Right lobe of liver (tissue), 6 donors: ENCODE data around the gene RCL1. TPM values are rescaled to one million over a fixed set of nuclear protein-coding genes. Genes with fewer than 3 reads are reported as not detected.

ENCODE experiments used
- ATAC-seq, 4 donors: fragments of 200-7000 bp; cut with Tn5 transposase; one replicate each; pipeline ENCODE4 v1.9.1; 2020; ENCODE audit warnings: mild to moderate bottlenecking in 4 of 4, moderate library complexity in 4 of 4
- DNase-seq, 3 donors: peaks; one replicate each; pipeline ENCODE4 v3.0.0-alpha.2; 2020
- H3K27ac ChIP-seq, 3 donors: fragments of 200-600 bp; one replicate each; pipeline ENCODE4 v1.8.0; 2022
- H3K27me3 ChIP-seq, 2 donors: fragments of 200-600 bp; one replicate each; pipeline ENCODE4 v1.8.0; 2022
- H3K36me3 ChIP-seq, 4 donors: fragments of 200-600 bp; sonication (generic) in 1 of 4; one replicate each; pipeline versions ENCODE4 v1.5.1 to v1.8.0; 2017 to 2022; ENCODE audit warnings: control low read depth in 1 of 4
- H3K4me1 ChIP-seq, 4 donors: fragments of 200-600 bp; sonication (generic) in 1 of 4; one replicate each; pipeline versions ENCODE4 v1.5.1 to v1.8.0; 2017 to 2022; ENCODE audit warnings: control low read depth in 1 of 4
- H3K4me3 ChIP-seq, 3 donors: fragments of 200-600 bp; one replicate each; pipeline ENCODE4 v1.8.0; 2022
- H3K9me3 ChIP-seq, 4 donors: fragments of 200-600 bp; sonication (generic) in 1 of 4; one replicate each; pipeline versions ENCODE4 v1.5.1 to v1.8.0; 2017 to 2022; ENCODE audit warnings: control low read depth in 1 of 4
- POLR2A ChIP-seq: fragments of 450-650 bp; IDR thresholded peaks from one replicate; pipeline ENCODE4 v1.6.1; 2017; ENCODE audit warnings: antibody characterized with exemption, mild to moderate bottlenecking
- WGBS: methylation state at CpG from one replicate; pipeline ENCODE4 v1.1.6; 2018; ENCODE audit warnings: low coverage, low lambda C conversion rate; ENCODE audit not compliant: insufficient coverage; ENCODE audit errors: missing lambda C conversion rate; 5-methylcytosine and 5-hydroxymethylcytosine counted together
- intact Hi-C, 2 donors: fragments of 100-400 bp; cut with DNase I; formaldehyde crosslinking; loops; one replicate each; pipeline versions ENCODE4 v1.11.2 to v1.14.1; 2022
- total RNA-seq, 6 experiments: library from RNA; depleted of rRNA in 2 of 6; stranded (reverse); fragments of >200 nt in 2 of 6; fragmentation: NEBNext Ultra II Directional in 3 of 6; extraction: Animal tissue kit (Norgen Biotek cat#: 25700) in 3 of 6; gene quantifications; one replicate each; pipeline versions ENCODE4 v1.1.0 to v1.2.4, GENCODE V29; 2016 to 2023
- TF ChIP-seq, protein P1 (sequence below), 4 donors: fragments of 200-600 bp in 3 of 4; fragments of 450-650 bp in 1 of 4; IDR thresholded peaks; one replicate each; pipeline versions ENCODE4 v1.5.1 to v1.8.0; 2016 to 2022; ENCODE audit warnings: antibody characterized with exemption in 4 of 4, mild to moderate bottlenecking in 2 of 4
- donor health status: DM: no; HTN: yes; CAD: no.
- donor health status: DM: no; HTN: no; CAD: no.
- donor health status: DM: no; HTN: no; CAD: no.
- donor health status: DM: no; HTN: yes; CAD: no.
- donor health status: DM: no; HTN: yes; CAD: no.

The RCL1 gene
- total RNA-seq, 6 experiments from 2014 or later, result 20.2 to 108 (median 63.4) TPM

DNA sequence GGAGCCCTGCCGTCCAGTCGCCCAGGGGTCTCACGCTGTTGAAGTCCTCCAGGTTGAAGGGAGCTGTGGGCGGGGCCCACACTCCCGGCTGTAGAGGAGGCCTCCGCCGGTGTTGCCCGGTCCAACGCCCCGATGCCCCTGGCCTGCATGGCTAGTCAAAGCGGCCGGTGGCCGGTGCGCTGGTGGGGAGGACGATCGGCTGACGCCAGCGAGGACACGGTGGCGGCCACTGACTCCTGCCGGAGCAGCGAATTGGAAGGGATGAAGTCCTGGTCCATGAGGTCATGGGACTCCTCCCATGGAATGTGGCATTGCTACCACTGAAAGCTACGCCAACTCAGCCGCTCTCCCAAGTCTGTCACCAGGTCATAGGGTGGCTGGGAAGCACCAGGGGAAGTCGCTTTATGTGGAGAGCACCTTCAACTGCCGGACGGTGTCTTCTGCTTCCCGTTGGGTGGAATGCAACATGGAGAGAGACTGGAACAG lies 11.8 kb downstream of the RCL1 start:
- Histone ChIP-seq H3K4me1 (peaks cover 0 to 20% (median 8%) of the 10 kb centered on the region in 4 donors), H3K36me3 (no peaks in the 10 kb centered on the region), H3K27ac (peak overlapping the region in 2 of 3 donors; percentile 70 to 89), H3K4me3 (no peak overlapping the region), H3K9me3 (no peaks in the 10 kb centered on the region), H3K27me3 (no peaks in the 10 kb centered on the region)
- intact Hi-C loops, result no loop called here
- TF ChIP-seq, protein P1, sequence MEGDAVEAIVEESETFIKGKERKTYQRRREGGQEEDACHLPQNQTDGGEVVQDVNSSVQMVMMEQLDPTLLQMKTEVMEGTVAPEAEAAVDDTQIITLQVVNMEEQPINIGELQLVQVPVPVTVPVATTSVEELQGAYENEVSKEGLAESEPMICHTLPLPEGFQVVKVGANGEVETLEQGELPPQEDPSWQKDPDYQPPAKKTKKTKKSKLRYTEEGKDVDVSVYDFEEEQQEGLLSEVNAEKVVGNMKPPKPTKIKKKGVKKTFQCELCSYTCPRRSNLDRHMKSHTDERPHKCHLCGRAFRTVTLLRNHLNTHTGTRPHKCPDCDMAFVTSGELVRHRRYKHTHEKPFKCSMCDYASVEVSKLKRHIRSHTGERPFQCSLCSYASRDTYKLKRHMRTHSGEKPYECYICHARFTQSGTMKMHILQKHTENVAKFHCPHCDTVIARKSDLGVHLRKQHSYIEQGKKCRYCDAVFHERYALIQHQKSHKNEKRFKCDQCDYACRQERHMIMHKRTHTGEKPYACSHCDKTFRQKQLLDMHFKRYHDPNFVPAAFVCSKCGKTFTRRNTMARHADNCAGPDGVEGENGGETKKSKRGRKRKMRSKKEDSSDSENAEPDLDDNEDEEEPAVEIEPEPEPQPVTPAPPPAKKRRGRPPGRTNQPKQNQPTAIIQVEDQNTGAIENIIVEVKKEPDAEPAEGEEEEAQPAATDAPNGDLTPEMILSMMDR (IDR thresholded peaks at IDR 0.05), result no peak
- peak in 1 of 4 donors; percentile 12 for ATAC-seq
- no peak for DNase-seq
- WGBS, result 91% methylated on average over 12 of the region's 28 CpGs

DNA sequence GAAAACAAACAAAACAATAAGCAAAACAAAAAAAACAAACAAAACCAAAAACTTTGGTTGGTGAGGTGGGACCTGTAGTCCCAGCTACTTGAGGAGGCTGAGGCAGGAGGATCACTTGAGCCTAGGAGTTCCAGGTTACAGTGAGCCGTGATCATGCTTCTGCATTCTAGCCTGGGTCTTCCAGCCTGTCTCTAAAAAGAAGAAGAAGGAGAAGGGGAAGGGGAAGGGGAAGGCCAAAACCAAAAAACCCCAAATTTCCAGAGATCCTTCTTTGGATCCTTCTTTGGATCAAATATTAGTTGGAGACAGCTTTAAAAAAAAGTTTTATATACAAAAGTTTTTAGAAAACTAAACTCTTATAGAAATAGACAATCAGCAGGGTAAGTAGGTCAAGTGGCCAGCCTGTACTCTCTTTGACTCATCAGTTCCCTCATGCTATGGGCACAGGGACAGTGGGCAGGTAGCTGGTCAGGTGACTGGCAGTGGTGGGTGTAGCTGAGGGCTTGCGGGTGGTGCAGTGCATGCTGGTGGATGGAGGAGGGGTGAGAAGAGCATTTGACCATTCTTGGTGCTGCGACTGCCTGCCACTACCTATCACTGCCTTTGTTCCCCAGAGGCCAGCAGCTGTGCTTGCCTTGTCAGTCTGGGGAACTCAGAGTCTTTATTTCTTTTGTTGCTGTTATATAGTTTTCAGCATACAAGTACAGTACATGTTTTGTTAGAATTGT lies 12.6 kb downstream of the RCL1 start:
- 45% methylated on average over 1 of the region's 3 CpGs for whole genome bisulfite sequencing
- intact Hi-C loops, result no loop called here
- TF ChIP-seq POLR2A, result no peak
- TF ChIP-seq, protein P1 (IDR thresholded peaks at IDR 0.05), result no peak
- H3K4me3 ChIP-seq, result no peak overlapping the region
- H3K27me3 ChIP-seq, result no peaks in the 10 kb centered on the region
- H3K27ac ChIP-seq, result no peak overlapping the region
- peak in 2 of 4 donors; percentile 44 to 56 for ATAC-seq
- DNase-seq, result no peak
- no peaks in the 10 kb centered on the region for H3K36me3 ChIP-seq
- peaks cover 0 to 20% (median 8%) of the 10 kb centered on the region in 4 donors for H3K4me1 ChIP-seq
- H3K9me3 ChIP-seq, result no peaks in the 10 kb centered on the region

DNA sequence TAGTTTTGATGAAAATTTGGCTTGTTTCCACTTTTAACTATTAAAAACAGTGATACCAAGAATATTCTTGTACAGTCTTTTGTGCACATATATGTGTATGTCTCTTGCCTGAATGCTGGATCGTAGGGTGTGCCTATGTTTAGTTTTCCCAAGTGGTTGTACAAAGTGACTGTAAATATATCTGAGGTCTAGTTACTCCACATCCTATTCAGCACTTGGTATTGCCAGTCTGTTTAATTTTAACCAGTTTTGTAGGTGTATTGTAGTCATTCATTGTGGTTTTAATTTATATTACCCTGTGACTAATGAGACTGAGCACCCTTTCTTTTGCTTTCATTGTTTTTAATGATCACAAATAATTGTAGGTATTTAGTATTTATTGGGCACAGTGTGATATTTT lies 17.8 kb downstream of the RCL1 start:
- Histone ChIP-seq H3K27me3 (no peaks in the 10 kb centered on the region), H3K4me3 (no peak overlapping the region), H3K4me1 (peaks cover 0 to 15% (median 0%) of the 10 kb centered on the region in 4 donors), H3K9me3 (no peaks in the 10 kb centered on the region), H3K27ac (no peak overlapping the region), H3K36me3 (no peaks in the 10 kb centered on the region)
- TF ChIP-seq, protein P1 (IDR thresholded peaks at IDR 0.05), result no peak
- no peak for TF ChIP-seq POLR2A
- 92% methylated on average over 1 of the region's 1 CpG for WGBS
- ATAC-seq (no peak), DNase-seq (no peak)
- intact Hi-C loops, result no loop called here

DNA sequence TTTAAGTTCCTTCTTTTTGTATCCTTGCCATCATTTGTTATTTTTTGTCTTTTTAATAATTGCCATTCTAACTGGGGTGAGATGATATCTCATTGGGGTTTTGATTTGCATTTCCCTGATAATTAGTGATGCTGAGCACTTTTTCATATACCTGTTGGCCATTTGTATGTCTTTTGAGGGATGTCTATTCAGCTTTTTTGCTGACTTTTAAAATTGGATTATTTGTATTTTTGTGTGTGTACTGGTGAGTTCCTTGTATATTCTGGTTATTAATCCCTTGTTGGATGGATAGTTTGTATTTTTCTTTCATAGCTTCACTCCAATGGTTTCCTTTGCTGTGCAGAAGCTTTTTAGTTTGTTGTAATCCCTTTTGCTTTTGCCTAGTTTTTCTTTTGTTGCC lies 19.1 kb downstream of the RCL1 start:
- no peak for DNase-seq
- H3K27me3 ChIP-seq, result no peaks in the 10 kb centered on the region
- intact Hi-C loops, result no loop called here
- H3K4me1 ChIP-seq, result peaks cover 0 to 18% (median 0%) of the 10 kb centered on the region in 4 donors
- H3K36me3 ChIP-seq, result no peaks in the 10 kb centered on the region
- no peak for ATAC-seq
- no peak overlapping the region for H3K27ac ChIP-seq
- no peaks in the 10 kb centered on the region for H3K9me3 ChIP-seq
- no peak overlapping the region for H3K4me3 ChIP-seq
- TF ChIP-seq, protein P1 (IDR thresholded peaks at IDR 0.05), result no peak
- TF ChIP-seq POLR2A, result no peak
